CD4-positive, alpha-beta T cell treated with Interleukin-12 subunit alpha and Interleukin-12 subunit beta, for 1 hour (primary cell): ENCODE measurements around the gene CGB5.
A peak's percentile ranks its signal among the peaks of the same experiment; 100 is the strongest.
"Not testable (repeated sequence)": the region's sequence is repeated elsewhere in the genome, so short reads cannot be mapped to it uniquely, and the experiment has no call there.

Experiments used
- DNase-seq: peaks from one replicate; pipeline ENCODE4 v3.0.0-alpha.2; 2020

CGB5 gene

GRCh38 chr19:49043548-49043947, at the start of gene CGB5:
TSS of gene CGB5 (plus strand) at chr19:49043848. CDS start at chr19:49044210, 362 bp downstream.
- not testable (repeated sequence) for DNase-seq

GRCh38 chr19:48994035-48994386, 49.6 kb upstream of the CGB5 start:
- no peak for DNase-seq

GRCh38 chr19:48997972-48998371, 45.7 kb upstream of the CGB5 start:
- peak; percentile 53 for DNase-seq

GRCh38 chr19:48999481-49000325, 43.9 kb upstream of the CGB5 start:
- DNase-seq: peak; percentile 76

GRCh38 chr19:49004133-49004532, 39.5 kb upstream of the CGB5 start:
- DNase-seq: no peak

- no peak for DNase-seq
Measured at GRCh38 chr19:49004964-49005614, 38.6 kb upstream of the CGB5 start.

GRCh38 chr19:49006905-49007304, 36.7 kb upstream of the CGB5 start:
- DNase-seq: no peak

GRCh38 chr19:49009828-49010227, 33.8 kb upstream of the CGB5 start:
- no peak for DNase-seq

- no peak for DNase-seq
Measured at GRCh38 chr19:49010453-49010852, 33.2 kb upstream of the CGB5 start.

GRCh38 chr19:49011194-49011593, 32.5 kb upstream of the CGB5 start:
- DNase-seq: no peak

- no peak for DNase-seq
Measured at GRCh38 chr19:49014123-49014869, 29.4 kb upstream of the CGB5 start.

- DNase-seq: no peak
Measured at GRCh38 chr19:49014870-49015255, 28.8 kb upstream of the CGB5 start.

GRCh38 chr19:49016067-49016839, 27.4 kb upstream of the CGB5 start:
- DNase-seq: no peak

GRCh38 chr19:49017041-49017665, 26.5 kb upstream of the CGB5 start, which contains the start of gene LHB:
TSS of gene LHB (minus strand) at chr19:49017091. CDS start at chr19:49017081, 10 bp downstream.
- no peak for DNase-seq

GRCh38 chr19:49017666-49018351, 25.8 kb upstream of the CGB5 start:
- DNase-seq: peak; percentile 72

GRCh38 chr19:49018388-49019241, 25.0 kb upstream of the CGB5 start:
- DNase-seq: peak; percentile 29

- DNase-seq: peak; percentile 70
Measured at GRCh38 chr19:49019242-49019932, 24.3 kb upstream of the CGB5 start.

GRCh38 chr19:49020342-49020741, 23.3 kb upstream of the CGB5 start:
- no peak for DNase-seq

- no peak for DNase-seq
Measured at GRCh38 chr19:49020931-49021895, 22.4 kb upstream of the CGB5 start.
